SK-N-SH (cell line): ENCODE measurements around the gene KRTAP19-2. TPM values are rescaled to one million over a fixed set of nuclear protein-coding genes. Genes with fewer than 3 reads are reported as not detected.

Source experiments
- CTCF ChIA-PET: fragments of 300-600, 350-600 bp; formaldehyde crosslinking; extraction: SDS; loops from one replicate; lab custom pipeline; 2021; lab: Yijun Ruan, JAX
- POLR2A ChIA-PET: fragments of 350-600 bp; sonication (Branson Sonifier 250); formaldehyde crosslinking; extraction: SDS; loops from one replicate; lab custom pipeline; 2020; ENCODE audit warnings: antibody characterized with exemption, inconsistent platforms; lab: Yijun Ruan, JAX
- DNase-seq: peaks from one replicate; pipeline ENCODE4 v3.0.0; 2012
- H2AFZ ChIP-seq: fragments of 200-600 bp; sonication (generic); 2 replicates; pipeline ENCODE4 v1.8.1; 2016; ENCODE audit warnings: antibody characterized with exemption, mild to moderate bottlenecking, low read depth
- H3F3A ChIP-seq: fragments of 200-600 bp; sonication (generic); replicated peaks from 2 replicates; pipeline ENCODE3; 2016; ENCODE audit warnings: antibody characterized with exemption, mild to moderate bottlenecking; ENCODE audit not compliant: insufficient read depth
- H3K27ac ChIP-seq, 2 experiments: fragments of 200-500 bp in 1 of 2; fragments of 200-600 bp in 1 of 2; sonication (Bioruptor generic) in 1 of 2; sonication (generic), shearing (Covaris generic) in 1 of 2; 2 replicates each; pipeline versions ENCODE4 v1.5.1 to v1.6.1; 2014 to 2016; ENCODE audit warnings: low read depth in 2 of 2, inconsistent platforms in 1 of 2, low read length in 1 of 2, mild to moderate bottlenecking in 1 of 2, mixed read lengths in 1 of 2
- H3K27me3 ChIP-seq: fragments of 200-600 bp; sonication (generic), shearing (Covaris generic); 2 replicates; pipeline ENCODE4 v1.6.1; 2016; ENCODE audit warnings: mixed run types; ENCODE audit not compliant: insufficient read depth
- H3K36me3 ChIP-seq, 2 experiments: fragments of 200-500 bp in 1 of 2; fragments of 200-600 bp in 1 of 2; sonication (Bioruptor generic) in 1 of 2; sonication (generic) in 1 of 2; replicated peaks in 1 of 2; 2 replicates each; pipeline versions ENCODE3 to v1.5.1; 2014 to 2016; ENCODE audit warnings: low read length in 1 of 2, mild to moderate bottlenecking in 1 of 2; ENCODE audit not compliant: insufficient read depth in 2 of 2, control insufficient read depth in 1 of 2
- H3K4me1 ChIP-seq, 2 experiments: fragments of 200-500 bp in 1 of 2; fragments of 200-600 bp in 1 of 2; sonication (Bioruptor generic) in 1 of 2; sonication (generic), shearing (Covaris generic) in 1 of 2; 2 replicates each; pipeline versions ENCODE4 v1.5.1 to v1.6.1; 2014 to 2016; ENCODE audit warnings: low read depth in 1 of 2, low read length in 1 of 2, mixed run types in 1 of 2; ENCODE audit not compliant: insufficient read depth in 2 of 2, control insufficient read depth in 1 of 2
- H3K4me2 ChIP-seq: fragments of 200-600 bp; sonication (generic), shearing (Covaris generic); 2 replicates; pipeline ENCODE4 v1.6.1; 2017; ENCODE audit warnings: mixed run types
- H3K4me3 ChIP-seq, 2 experiments: fragments of 200-500 bp in 1 of 2; fragments of 200-600 bp in 1 of 2; sonication (Bioruptor generic) in 1 of 2; sonication (generic), shearing (Covaris generic) in 1 of 2; 2 replicates each; pipeline versions ENCODE4 v1.5.1 to v1.8.1; 2014 to 2016; ENCODE audit warnings: low read depth in 2 of 2, inconsistent platforms in 1 of 2, low read length in 1 of 2, mild to moderate bottlenecking in 1 of 2, mixed read lengths in 1 of 2, moderate library complexity in 1 of 2
- H3K79me2 ChIP-seq: fragments of 200-600 bp; sonication (generic); 2 replicates; pipeline ENCODE4 v1.8.1; 2017; ENCODE audit warnings: mild to moderate bottlenecking; ENCODE audit not compliant: insufficient read depth
- H3K9ac ChIP-seq: fragments of 200-600 bp; sonication (generic); 2 replicates; pipeline ENCODE4 v1.6.1; 2017; ENCODE audit warnings: mixed run types
- H3K9me2 ChIP-seq: fragments of 200-600 bp; sonication (generic); 2 replicates; pipeline ENCODE4 v1.6.1; 2017; ENCODE audit warnings: mixed run types
- H3K9me3 ChIP-seq: fragments of 200-600 bp; sonication (generic); 2 replicates; pipeline ENCODE4 v1.6.1; 2017; ENCODE audit warnings: mixed run types, mild to moderate bottlenecking, moderate library complexity
- H4K20me1 ChIP-seq: fragments of 200-600 bp; sonication (generic); 2 replicates; pipeline ENCODE4 v1.6.1; 2017; ENCODE audit warnings: mild to moderate bottlenecking, mixed run types; ENCODE audit not compliant: insufficient read depth
- ELF1 ChIP-seq: IDR thresholded peaks from 2 replicates; pipeline ENCODE4 v1.4.0; 2012
- TAF1 ChIP-seq: IDR thresholded peaks from 2 replicates; pipeline ENCODE4 v1.6.1; 2012; ENCODE audit warnings: low read depth, mild to moderate bottlenecking, low read length, moderate library complexity, borderline replicate concordance
- YY1 ChIP-seq: IDR thresholded peaks from 2 replicates; pipeline ENCODE4 v1.4.0; 2012; ENCODE audit warnings: low read depth, mild to moderate bottlenecking
- WGBS: methylation state at CpG from one replicate; pipeline ENCODE4 v1.1.6; 2017; ENCODE audit warnings: low lambda C conversion rate; 5-methylcytosine and 5-hydroxymethylcytosine counted together
- polyA plus RNA-seq, 3 experiments: library from polyadenylated mRNA; depleted of rRNA; stranded (reverse); fragments of >200 nt; gene quantifications; 2 replicates each; pipeline ENCODE4 v1.2.3, GENCODE V29; 2012
- small RNA-seq, 7 experiments: library from RNA; depleted of rRNA; stranded (forward); fragments of <200 nt; gene quantifications; one replicate each; pipeline ENCODE3, GENCODE V24; 2012

Gene KRTAP19-2
- polyA plus RNA-seq, 1 of the 3 experiments (the other 2 are of a cell fraction): not detected

GRCh38 chr21:30439975-30440374, 47.3 kb downstream of the KRTAP19-2 start, which contains the start of gene KRTAP15-1:
Gene KRTAP15-1 (plus strand): TSS chr21:30440275. CDS start chr21:30440328, 53 bp downstream.
- H3K4me2 ChIP-seq: no peak within 1 kb of the TSS
- WGBS: 27% methylated on average over 5 of the region's 5 CpGs
- no peaks in the 10 kb centered on the region for H3K4me1 ChIP-seq
- H3K79me2 ChIP-seq: no peaks in the 10 kb centered on the region
- no peaks in the 10 kb centered on the region for H4K20me1 ChIP-seq
- TF ChIP-seq TAF1 (no peak), ELF1 (no peak), YY1 (no peak)
- TF ChIP-seq, all 33 proteins: peak for 0
- H3K27me3 ChIP-seq: peaks cover 5% of the 10 kb centered on the region; the same call in 1 of the 2 replicates
- H3K9me3 ChIP-seq: no peaks in the 10 kb centered on the region
- no peaks in the 10 kb centered on the region for H3K36me3 ChIP-seq
- ChIA-PET CTCF (no interaction called here), POLR2A (no interaction called here)
- H3K9ac ChIP-seq: no peak within 1 kb of the TSS
- H3K9me2 ChIP-seq: no peaks in the 10 kb centered on the region
- H3F3A ChIP-seq: no peaks in the 10 kb centered on the region
- H3K4me3 ChIP-seq: no peak within 1 kb of the TSS
- H3K27ac ChIP-seq: no peak within 1 kb of the TSS
- no peak for DNase-seq
- H2AFZ ChIP-seq: no peak within 1 kb of the TSS

Small RNA genes within 50 kb of the gene (small RNA-seq; reads per million reads assigned to genes)
- gene AP000567.1 (0 to 0.10 (median 0) reads per million in 7 experiments), gene KRTAP19-10P (0 reads per million in 7 experiments), gene KRTAP19-11P (0 to 4.5 (median 0) reads per million in 7 experiments), gene KRTAP19-9P (0 reads per million in 7 experiments)

Other genes with a start within 250 kb of the KRTAP19-2 start
- not detected in 2 replicates for gene KRTAP24-1, start 204.5 kb downstream of the KRTAP19-2 start, polyA plus RNA-seq (2012; rRNA removed)
- not detected in 2 replicates for gene KRTAP25-1, start 197.9 kb downstream of the KRTAP19-2 start, polyA plus RNA-seq (2012; rRNA removed)
- gene KRTAP26-1, start 167.1 kb downstream of the KRTAP19-2 start, polyA plus RNA-seq (2012; rRNA removed): not detected in 2 replicates
- gene KRTAP27-1, start 149.7 kb downstream of the KRTAP19-2 start, polyA plus RNA-seq (2012; rRNA removed): not detected in 2 replicates
- not detected in 2 replicates for gene KRTAP23-1, start 138.8 kb downstream of the KRTAP19-2 start, polyA plus RNA-seq (2012; rRNA removed)
- not detected in 2 replicates for gene KRTAP13-2, start 115.2 kb downstream of the KRTAP19-2 start, polyA plus RNA-seq (2012; rRNA removed)
- gene KRTAP13-1, start 91.4 kb downstream of the KRTAP19-2 start, polyA plus RNA-seq (2012; rRNA removed): not detected in 2 replicates
- not detected in 2 replicates for gene KRTAP13-3, start 61.5 kb downstream of the KRTAP19-2 start, polyA plus RNA-seq (2012; rRNA removed)
- not detected in 2 replicates for gene KRTAP13-4, start 57.2 kb downstream of the KRTAP19-2 start, polyA plus RNA-seq (2012; rRNA removed)
- gene KRTAP15-1, start 47.2 kb downstream of the KRTAP19-2 start, polyA plus RNA-seq (2012; rRNA removed): not detected in 2 replicates
- not detected in 2 replicates for gene KRTAP19-1, start 7.1 kb downstream of the KRTAP19-2 start, polyA plus RNA-seq (2012; rRNA removed)
- not detected in 2 replicates for gene KRTAP19-3, start 4.6 kb upstream of the KRTAP19-2 start, polyA plus RNA-seq (2012; rRNA removed)
- gene KRTAP19-4, start 9.7 kb upstream of the KRTAP19-2 start, polyA plus RNA-seq (2012; rRNA removed): not detected in 2 replicates
- not detected in 2 replicates for gene KRTAP19-5, start 14.7 kb upstream of the KRTAP19-2 start, polyA plus RNA-seq (2012; rRNA removed)
- not detected in 2 replicates for gene KRTAP19-6, start 54.4 kb upstream of the KRTAP19-2 start, polyA plus RNA-seq (2012; rRNA removed)
- gene KRTAP19-7, start 73.9 kb upstream of the KRTAP19-2 start, polyA plus RNA-seq (2012; rRNA removed): not detected in 2 replicates
- gene KRTAP22-2, start 103.0 kb upstream of the KRTAP19-2 start, polyA plus RNA-seq (2012; rRNA removed): not detected in 2 replicates
- not detected in 2 replicates for gene KRTAP6-3, start 105.0 kb upstream of the KRTAP19-2 start, polyA plus RNA-seq (2012; rRNA removed)
- gene KRTAP6-2, start 111.5 kb upstream of the KRTAP19-2 start, polyA plus RNA-seq (2012; rRNA removed): not detected in 2 replicates
- gene KRTAP22-1, start 113.7 kb upstream of the KRTAP19-2 start, polyA plus RNA-seq (2012; rRNA removed): not detected in 2 replicates
- not detected in 2 replicates for gene KRTAP6-1, start 126.5 kb upstream of the KRTAP19-2 start, polyA plus RNA-seq (2012; rRNA removed)
- not detected in 2 replicates for gene KRTAP20-1, start 129.0 kb upstream of the KRTAP19-2 start, polyA plus RNA-seq (2012; rRNA removed)
- gene KRTAP20-4, start 133.2 kb upstream of the KRTAP19-2 start, polyA plus RNA-seq (2012; rRNA removed): not detected in 2 replicates
- not detected in 2 replicates for gene KRTAP20-2, start 147.8 kb upstream of the KRTAP19-2 start, polyA plus RNA-seq (2012; rRNA removed)
- not detected in 2 replicates for gene KRTAP20-3, start 155.4 kb upstream of the KRTAP19-2 start, polyA plus RNA-seq (2012; rRNA removed)
- not detected in 2 replicates for gene KRTAP21-3, start 231.3 kb upstream of the KRTAP19-2 start, polyA plus RNA-seq (2012; rRNA removed)